Colon (tissue), 2 donors: ENCODE results near the gene IGSF23.

Experiments
- FAIRE-seq: peaks from 2 replicates; lab custom pipeline; 2012; peaks lifted over from hg19 to GRCh38; lab: Jason Lieb, UNC
- donor health status: control.
- donor health status: control.

The IGSF23 gene, protein sequence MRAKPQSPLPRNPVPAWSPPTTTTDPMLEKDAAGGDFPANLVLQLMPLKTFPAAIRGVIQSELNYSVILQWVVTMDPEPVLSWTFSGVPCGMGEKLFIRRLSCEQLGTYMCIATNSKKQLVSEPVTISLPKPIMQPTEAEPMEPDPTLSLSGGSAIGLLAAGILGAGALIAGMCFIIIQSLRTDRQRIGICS

DNA sequence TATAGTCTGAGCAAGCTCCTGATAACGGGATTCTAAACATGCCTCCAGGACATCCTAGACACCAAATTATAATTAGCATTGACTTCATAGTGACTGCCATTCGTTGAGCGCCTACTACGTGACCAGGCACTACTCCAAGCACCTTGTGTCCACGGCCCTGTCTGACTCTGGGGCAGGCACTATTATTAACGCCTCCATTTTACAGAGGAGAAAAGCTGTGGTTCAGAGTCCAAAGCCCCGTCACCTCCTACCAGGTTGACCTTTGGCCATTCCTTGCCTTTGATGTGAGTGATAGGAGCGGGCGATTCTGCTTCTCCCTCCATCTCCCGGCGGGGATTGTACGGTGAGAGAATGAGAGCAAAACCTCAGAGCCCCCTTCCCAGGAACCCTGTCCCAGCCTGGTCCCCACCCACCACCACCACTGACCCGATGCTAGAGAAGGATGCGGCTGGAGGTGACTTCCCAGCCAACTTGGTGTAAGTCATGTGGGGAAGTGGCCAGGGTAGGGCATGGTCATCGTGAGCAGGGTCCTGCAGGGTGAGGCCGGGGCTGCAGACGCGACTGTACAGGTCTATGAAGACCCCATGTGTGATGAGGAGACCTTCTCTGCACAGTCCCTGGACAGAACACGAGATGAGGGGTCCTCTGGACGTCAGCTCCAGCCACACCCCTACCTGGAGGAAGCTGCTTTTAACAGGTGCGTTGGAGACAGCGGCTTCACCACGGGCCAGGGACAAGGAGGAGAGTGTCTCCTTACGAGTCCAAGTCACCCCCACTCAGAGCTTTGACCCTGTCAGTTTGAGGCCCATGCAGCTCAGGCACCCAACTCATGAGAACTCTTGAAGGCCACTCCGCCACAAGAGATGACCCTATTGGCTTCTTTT, at the start of gene IGSF23:
IGSF23 (plus strand) TSS at position 269 of the 884 bp plus-strand sequence; CDS start at position 352, 83 bp downstream.
- no peak for FAIRE-seq

DNA sequence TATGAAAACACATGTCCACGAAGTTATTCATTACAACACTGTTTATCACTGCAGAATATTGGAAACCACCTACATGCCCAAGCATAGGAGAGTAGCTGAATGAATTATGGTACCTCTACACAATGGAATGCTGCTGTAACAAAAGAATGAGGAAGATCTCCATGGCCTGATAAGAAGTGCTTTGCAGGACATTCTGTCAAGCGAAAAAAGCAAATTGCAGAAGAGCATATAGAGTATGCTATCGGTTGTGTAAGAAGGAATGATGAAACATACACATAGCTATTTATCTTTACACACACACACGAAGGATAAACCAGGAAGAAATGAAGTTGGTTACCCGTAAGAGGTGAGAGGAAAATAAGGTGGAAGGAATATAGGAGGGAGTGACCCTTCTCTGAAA, 46.4 kb upstream of the IGSF23 start:
- FAIRE-seq, result no peak

DNA sequence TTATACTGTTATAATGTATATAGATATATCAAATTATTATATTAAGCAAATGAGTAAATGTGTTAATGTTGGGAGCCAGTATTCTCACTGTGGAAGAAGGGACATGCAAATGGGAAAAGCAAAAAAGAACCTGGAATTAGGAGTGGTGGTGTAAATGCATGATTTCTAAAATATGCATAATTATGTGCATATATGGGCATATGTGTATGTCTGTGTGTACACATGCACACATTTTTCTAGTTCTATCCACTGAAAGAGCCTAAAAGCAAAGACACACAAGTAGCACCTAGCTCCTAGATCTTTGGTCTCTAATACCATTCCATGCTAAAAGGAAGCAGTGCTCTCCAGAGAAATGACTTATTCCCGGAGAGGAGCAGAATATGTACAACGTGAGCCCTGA, 45.6 kb upstream of the IGSF23 start:
- no peak for FAIRE-seq

DNA sequence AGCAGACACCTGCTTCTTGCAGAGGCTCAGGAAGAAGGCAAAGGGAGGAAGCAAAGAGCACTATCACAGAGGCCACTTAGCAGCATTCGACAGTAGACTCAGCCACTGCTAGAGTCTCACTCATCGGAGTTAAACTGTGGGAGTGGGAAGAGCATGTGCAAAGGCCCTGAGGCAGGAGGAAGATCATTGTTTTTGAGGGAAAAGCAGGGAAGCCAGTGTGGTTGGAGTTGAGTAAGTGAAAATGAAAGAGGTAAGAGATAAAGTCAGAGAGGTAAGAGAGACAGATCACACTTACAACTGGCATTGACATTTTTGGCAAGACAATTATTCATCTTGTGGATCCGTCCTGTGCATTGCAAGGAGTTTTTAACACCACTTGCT, 42.8 kb upstream of the IGSF23 start:
- FAIRE-seq, result no peak

DNA sequence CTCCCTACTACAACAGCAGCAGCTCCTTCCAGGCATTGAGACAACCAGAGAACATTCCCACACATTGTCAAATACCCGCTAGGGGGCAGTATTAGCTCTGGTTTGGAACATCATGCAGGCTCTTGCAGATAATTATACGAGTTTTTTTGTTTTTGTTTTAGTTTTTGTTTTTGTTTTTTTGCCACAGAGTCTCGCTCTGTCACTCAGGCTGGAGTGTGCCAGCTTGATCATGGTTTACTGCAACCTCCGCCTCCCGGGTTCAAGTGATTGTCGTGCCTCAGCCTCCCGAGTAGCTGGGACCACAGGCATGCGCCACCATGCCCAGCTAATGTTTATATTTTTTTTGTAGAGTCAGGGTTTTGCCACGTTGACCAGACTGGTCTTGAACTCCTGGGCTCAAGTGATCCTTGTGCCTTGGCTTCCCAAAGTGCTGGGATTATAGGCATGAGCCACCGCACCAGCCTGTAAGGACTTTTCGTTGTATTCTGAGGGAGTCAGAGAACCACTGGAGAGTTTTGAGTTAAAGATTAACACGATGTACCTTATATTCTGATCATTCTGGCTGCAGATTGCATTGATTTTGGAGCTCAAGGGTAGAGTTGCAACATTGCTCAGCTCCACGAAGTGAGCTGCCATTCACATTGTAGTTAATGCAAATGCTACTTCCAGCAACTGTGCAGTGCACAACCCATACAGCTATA, 42.2 kb upstream of the IGSF23 start:
- no peak for FAIRE-seq

DNA sequence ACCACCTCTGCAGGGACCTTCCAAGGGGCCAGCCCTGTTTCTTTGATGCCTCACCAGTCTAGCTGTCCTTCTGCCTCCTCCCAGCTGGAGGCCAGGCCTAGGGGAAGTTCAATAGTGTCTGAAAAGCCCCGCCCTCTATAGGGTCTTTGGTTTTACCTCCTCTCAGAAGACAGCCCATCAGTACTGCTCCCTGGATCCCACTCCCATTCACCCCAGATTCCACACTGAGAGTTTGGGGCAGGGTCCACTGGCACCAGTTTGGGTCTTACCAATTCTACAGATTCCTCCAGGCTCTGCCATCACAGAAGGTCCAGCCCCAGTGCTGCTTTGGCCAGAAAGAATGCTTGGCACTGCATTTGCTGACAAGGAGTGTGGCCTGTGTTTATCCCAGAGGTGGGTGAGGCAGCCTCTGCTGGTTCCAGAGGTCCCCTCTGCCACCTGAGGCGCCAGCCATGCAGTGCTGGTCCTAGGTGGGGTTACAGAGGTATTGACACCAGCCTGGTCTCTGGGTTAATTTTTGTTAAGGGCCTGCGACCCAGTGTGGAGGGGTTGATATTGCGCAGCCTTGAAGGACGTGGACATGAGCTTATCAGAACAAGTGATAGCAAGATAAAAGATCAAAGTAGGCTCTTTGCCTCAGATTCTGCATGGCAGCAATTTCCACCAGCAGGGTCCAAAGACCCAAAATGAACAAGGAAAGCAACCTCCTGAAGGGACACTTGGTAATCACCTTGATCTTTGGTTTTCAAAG, 41.4 kb upstream of the IGSF23 start:
- no peak for FAIRE-seq

DNA sequence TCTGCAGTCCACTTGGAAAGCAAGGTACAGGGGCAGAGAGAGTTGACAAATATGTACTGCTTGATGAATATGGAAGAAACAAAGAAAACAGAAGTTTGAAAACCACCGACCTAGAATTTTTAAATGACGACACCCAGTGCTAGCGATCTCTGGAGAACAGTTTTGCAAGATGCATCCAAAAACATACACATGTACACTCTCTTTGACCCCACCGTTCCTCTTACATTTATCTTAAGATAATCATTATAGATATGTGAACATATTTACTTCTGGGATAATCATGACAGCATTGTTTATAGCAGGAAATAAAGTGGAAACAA, 40.8 kb upstream of the IGSF23 start:
- no peak for FAIRE-seq

DNA sequence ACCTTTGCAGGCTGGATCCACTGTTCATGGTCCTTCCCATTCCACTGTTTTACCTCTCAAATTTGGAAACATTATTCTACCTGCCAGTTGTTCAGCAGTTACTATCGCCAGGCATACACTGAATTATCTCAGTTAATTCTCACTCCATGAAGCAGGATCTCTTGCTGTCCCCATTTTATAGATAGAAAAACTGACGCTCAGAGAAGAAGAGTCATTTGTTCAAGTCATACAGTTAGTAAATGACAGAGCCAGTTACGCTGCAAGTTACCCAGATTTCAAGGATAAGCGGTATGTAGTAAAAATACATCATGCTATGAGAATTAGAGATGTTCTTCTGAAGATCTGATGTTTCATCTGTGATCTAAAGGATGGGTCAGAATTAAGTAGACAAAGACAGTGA, 40.2 kb upstream of the IGSF23 start:
- no peak for FAIRE-seq

DNA sequence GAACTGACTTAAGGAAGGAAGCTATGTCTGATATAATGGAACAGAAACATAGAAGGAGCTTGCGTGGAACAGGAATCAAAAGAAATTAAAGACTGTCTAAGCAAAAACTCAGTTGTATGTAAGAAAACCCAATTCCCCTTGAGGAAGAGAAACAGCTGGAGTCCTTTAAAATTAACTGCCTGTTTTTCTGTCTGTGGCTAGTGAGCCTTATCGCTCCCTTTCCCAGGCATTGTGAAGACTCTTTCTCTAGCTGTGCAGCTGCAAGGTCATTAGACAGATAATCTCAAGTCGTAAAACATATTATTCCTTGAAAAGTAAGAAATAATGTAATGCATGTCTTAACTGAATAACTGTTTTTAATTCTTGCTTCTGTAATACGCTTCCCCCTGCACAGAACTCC, 39.7 kb upstream of the IGSF23 start:
- no peak for FAIRE-seq

DNA sequence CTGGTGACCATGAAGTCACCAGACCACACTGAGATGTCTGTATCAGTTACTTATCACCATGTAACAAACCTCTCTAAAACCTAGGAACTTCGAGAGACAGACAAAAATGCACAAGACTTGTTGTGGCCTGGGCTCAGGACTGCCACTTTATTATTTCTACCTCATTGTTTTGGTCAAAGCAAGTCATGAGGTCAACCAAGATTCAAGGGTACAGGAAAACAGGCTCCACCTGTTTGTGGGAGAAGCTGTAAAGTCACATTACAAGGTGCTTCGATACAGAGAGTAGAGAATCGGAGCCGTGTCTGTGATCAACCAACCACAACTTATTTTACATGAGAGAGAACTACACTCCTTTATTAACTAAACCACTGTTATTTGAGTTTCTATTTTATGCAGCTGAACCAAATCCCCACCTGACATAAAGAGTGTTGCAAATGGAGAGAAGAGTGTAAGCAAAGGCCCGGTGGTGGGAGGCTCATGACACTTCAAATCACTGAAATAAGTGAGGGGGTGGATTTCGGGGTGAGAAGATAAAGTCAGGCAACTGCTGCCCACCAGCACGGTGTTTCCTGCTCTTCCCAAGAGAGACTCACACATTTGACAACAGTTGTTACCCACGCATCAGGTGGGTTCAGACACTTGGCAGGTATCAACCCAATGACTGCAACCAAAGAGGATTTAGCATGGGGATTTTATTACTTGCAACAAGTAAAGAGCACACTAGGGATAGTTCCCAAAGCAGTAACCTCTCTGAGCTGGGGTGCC, 39.0 kb upstream of the IGSF23 start:
- no peak for FAIRE-seq

DNA sequence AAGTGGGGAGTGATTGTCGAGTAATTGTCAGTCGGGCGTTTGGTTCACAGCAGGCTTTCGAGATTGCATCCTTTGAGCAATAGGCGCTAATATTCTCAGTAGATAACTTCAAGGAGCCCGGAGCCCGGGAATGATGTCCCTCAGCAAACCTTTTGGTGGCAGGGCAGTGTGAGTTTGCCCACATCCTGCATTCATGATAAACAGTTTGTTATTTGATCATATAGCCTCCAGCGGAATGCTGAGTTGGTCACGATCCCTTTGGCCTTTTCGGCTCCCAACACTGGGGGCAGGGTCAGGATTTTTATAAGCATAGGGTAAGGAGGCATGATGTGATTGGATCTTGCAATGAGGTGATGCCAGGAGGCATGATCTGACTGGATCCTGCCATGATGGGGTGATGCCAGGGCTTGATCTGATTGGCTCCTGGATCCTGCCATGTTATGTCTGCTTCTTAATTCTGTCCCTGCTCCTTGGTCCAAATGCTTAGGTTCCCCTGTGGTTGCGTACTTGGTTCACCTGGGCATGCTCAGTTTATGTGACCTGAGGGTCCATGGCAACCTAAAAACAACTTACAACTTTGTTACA, 38.2 kb upstream of the IGSF23 start:
- no peak for FAIRE-seq

DNA sequence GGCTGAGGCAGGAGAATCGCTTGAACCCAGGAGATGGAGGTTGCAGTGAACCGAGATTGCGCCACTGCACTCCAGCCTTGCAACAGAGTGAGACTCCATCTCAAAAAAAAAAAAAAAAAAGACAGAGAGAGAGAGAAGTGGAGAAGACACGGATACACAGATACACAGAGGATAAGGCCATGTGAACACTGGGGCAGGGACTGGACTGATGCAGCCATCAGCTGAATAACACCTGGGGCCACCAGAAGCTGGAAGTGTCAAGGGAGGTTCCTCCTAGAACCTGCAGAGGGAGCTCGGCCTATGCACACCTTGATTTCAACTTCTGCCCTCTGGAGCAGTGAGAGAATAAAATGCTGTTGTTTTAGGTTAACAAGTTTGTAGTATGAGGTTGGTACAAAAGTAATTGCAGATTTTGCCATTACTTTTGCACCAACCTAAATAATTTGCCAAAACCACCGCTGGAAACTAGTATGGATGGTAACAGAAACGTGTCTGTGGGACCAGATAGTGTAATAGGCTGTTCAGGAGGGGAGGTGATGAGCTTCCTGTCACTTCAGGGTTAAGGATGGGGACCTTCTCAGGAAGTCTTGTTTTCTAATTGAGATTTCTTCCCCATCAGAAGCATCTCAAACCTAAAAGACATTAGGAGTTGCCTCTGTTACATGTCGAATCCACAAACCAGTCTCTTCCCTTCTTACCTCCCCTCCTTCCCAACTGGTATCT, 36.4 kb upstream of the IGSF23 start:
- FAIRE-seq, result no peak

DNA sequence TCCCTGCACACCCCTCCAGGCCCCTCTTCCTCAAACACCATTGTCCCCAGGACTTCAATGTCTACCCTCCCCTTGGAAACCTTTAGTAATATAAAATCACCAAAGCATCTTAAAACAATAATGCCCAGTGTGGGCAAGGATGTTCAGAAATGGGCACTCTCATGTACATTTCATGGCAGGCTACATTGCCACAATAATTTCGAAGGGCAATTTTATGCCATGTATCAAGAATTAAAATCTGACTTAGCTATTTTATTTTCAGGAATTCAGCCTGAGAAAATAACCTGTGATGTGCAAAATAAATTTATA, 35.8 kb upstream of the IGSF23 start:
- no peak for FAIRE-seq

DNA sequence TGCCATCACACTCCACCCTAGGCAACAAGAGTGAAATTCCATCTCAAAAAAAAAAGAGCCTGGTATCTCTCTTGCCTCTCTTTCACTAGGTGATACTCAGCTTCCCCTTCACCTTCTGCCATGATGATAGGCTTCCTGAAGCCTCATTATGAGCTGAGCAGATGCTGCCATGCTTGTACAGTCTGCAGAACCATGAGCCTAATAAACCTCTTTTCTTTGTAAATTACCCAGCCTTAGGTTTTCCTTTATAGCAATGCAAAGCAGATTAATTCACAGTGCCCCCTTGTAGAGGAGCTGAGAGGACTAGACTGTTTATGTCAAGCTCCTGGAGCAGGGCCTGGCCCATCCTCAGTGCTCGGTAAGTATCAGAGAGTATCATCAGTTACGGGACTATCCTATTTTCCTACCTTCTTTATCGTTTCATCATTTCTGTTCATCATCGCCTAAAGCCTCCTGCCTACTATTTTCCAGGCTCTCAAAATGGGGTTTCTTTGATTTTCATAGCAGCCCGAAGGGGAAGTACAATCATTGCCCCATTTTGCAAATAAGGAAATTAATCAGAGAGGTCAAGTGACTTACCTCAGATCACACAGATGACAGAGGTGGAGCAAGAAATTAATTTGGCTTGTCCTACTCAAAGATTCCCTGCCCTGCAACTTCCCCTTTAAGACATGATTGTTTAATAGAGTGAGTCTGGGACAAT, 33.5 kb upstream of the IGSF23 start:
- no peak for FAIRE-seq

DNA sequence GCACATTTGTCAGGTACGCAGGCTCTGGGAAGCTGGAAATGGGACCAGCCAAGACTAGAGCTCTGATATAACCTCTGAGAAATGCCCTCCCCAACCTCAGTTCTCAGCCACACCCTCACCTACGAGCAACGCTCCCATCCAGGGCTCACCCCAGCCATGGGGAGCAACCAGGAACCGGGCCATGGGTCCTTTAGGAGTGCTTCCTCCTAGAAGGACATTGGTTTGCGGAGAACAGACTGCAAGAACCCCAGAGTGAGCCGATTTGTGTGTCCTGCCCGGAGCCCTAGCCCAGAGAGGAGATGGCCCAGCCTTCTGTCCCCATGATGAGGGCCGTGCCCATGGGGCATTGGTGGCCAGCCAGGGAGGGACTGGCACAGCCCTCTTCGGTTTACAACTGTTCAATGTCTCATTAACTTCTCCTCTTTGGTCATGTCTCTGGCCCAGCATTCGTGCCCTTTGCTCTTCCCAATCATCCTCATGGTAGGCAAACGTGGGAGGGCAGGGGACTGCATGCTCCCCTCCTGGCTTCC, 32.9 kb upstream of the IGSF23 start:
- no peak for FAIRE-seq

DNA sequence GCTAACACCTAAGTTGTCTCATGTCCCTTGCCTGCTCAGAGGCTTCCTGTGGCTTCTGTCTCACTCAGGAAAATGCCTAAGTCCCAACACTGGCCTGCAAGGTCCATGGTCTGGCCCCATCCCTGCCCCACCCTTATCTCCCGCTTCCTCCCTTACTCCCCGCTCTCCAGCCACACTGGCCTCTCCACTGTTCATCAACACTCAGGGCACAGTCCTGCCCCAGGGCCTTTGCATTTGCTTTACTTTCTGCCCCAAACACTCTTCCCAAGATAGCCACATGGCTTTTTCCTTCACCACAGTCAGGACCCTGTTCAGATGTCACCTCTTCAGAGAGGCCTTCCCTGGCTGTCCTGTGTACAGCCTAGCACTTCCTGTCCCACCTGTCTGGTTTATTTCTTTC, 32.1 kb upstream of the IGSF23 start:
- FAIRE-seq, result no peak

DNA sequence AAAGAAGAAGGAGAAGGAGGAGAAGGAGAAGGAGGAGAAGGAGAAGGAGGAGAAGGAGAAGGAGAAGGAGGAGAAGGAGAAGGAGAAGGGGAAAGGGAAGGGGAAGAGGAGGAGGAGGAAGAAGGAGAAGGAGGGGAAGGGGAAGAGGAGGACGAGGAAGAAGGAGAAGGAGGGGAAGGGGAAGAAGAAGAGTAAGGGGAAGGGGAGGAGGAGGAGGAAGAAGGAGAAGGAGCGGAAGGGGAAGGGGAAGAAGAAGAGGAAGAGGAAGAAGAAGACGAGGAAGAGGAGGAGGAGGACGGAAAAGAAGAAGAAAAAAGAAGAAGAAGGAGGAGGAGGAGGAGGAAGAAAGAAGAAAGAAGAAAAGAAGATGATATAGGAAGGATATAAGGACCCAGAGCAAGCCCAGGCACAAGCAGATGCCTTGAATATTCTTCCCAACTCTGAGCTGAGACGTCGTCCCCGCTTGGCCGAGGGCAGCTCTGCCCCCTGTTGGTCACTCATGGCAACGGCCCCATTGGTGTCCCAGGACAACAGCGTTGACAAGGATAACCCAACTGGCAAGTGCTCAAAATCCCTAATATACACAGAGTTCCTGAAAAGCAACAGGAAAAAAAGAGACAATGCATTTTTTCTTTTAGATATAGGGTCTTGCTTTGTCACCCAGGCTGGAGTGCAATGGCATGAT, 30.6 kb upstream of the IGSF23 start:
- FAIRE-seq, result no peak

DNA sequence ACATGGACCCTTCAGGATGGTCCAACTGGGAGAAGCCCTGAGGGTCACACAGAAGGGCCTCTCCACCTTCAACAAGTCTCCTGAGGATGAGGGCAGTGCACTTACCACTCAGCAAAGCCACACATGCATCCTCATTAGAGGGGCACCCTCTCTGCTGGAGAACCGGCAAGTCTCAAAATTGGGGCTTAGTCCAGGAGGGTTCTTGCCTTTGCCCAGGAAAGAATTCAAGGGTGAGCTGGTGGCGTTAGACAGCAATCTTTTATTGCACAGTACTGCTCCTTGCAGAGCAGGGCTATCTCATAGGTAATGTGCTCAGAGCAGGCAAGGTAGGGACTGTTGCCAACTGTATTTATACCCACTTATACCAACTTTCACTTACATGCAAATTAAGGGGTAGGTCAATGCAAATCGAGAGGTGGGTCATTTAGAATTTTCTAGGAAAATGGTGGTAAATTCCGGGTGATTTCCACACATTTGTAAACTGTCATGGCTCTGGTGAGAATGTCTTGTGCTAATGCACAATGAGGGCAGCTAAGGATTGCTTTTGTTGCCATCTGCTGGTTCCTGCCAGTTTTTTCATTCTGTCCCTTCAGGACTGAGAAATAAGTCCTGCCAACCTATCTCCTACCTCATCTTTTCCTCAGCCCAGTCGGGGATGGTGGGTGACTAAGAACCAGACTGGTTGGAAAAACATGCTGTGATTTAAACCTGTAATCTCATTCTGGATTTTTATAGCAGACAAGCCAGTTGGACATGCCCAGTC, 27.8 kb upstream of the IGSF23 start:
- FAIRE-seq, result no peak
